Activated CD4-positive, alpha-beta T cell treated with anti-CD3 and anti-CD28 coated beads, Interleukin-2, amount 10 ng/mL, durations not matched to agents 7 days and 5 days (primary cell): ENCODE measurements around the gene PRPF38A. TPM values are rescaled to one million over a fixed set of nuclear protein-coding genes. Genes with fewer than 3 reads are reported as not detected.

Experiments used
- total RNA-seq, 2 experiments: library from RNA; stranded (reverse); gene quantifications; one replicate each; pipeline ENCODE4 v1.2.3, GENCODE V29; 2021

The PRPF38A gene
- total RNA-seq, 2 experiments from 2014 or later: 98.1 to 103 TPM

Other genes with a start within 250 kb of the PRPF38A start
- 10 to 100 TPM; 58.8 to 60.1 TPM for gene CC2D1B, start 38.4 kb upstream of the PRPF38A start, total RNA-seq
- gene ORC1, start 179 bp upstream of the PRPF38A start, total RNA-seq: 10 to 100 TPM; 30.3 to 36.7 TPM
- 100 to 1,000 TPM in 1 of 2 experiments, 10 to 100 TPM in 1; 88.0 to 101 TPM for gene TUT4, start 148.5 kb downstream of the PRPF38A start, total RNA-seq
- 10 to 100 TPM; 20.3 to 22.8 TPM for gene GPX7, start 197.8 kb downstream of the PRPF38A start, total RNA-seq
- gene SHISAL2A, start 228.6 kb downstream of the PRPF38A start, total RNA-seq: 1 to 10 TPM; 8.2 TPM